ENCODE measurements around the gene GLRX5.

The GLRX5 gene

GRCh38 chr14:95548328-95548929 is 13.6 kb downstream of the GLRX5 start:
- Mint-ChIP-seq H3K27me3 (no peaks in the 10 kb centered on the region), H3K27ac (no peak overlapping the region), H3K36me3 (peaks cover 7% of the 10 kb centered on the region), H3K4me3 (no peak overlapping the region), H3K4me1 (peaks cover 9% of the 10 kb centered on the region), H3K9me3 (no peaks in the 10 kb centered on the region)

GRCh38 chr14:95549656-95550585 is 15.1 kb downstream of the GLRX5 start:
- Mint-ChIP-seq H3K9me3 (no peaks in the 10 kb centered on the region), H3K36me3 (peaks cover 7% of the 10 kb centered on the region), H3K4me3 (no peak overlapping the region), H3K27me3 (no peaks in the 10 kb centered on the region), H3K4me1 (peaks cover 9% of the 10 kb centered on the region), H3K27ac (no peak overlapping the region)

- H3K27me3 Mint-ChIP-seq, result no peaks in the 10 kb centered on the region
- no peaks in the 10 kb centered on the region for H3K4me1 Mint-ChIP-seq
- no peak overlapping the region for H3K4me3 Mint-ChIP-seq
- H3K36me3 Mint-ChIP-seq, result peaks cover 7% of the 10 kb centered on the region
- H3K9me3 Mint-ChIP-seq, result no peaks in the 10 kb centered on the region
- H3K27ac Mint-ChIP-seq, result no peak overlapping the region
Measured at GRCh38 chr14:95551435-95551834, 16.6 kb downstream of the GLRX5 start.

- no peaks in the 10 kb centered on the region for H3K27me3 Mint-ChIP-seq
- no peaks in the 10 kb centered on the region for H3K4me1 Mint-ChIP-seq
- no peak overlapping the region for H3K4me3 Mint-ChIP-seq
- H3K9me3 Mint-ChIP-seq, result no peaks in the 10 kb centered on the region
- no peak overlapping the region for H3K27ac Mint-ChIP-seq
- H3K36me3 Mint-ChIP-seq, result peaks cover 7% of the 10 kb centered on the region
Measured at GRCh38 chr14:95553141-95553540, 18.3 kb downstream of the GLRX5 start.

GRCh38 chr14:95555053-95555452 is 20.2 kb downstream of the GLRX5 start:
- Mint-ChIP-seq H3K9me3 (no peaks in the 10 kb centered on the region), H3K27me3 (no peaks in the 10 kb centered on the region), H3K4me1 (no peaks in the 10 kb centered on the region), H3K36me3 (peaks cover 2% of the 10 kb centered on the region), H3K27ac (no peak overlapping the region), H3K4me3 (no peak overlapping the region)

- H3K36me3 Mint-ChIP-seq, result no peaks in the 10 kb centered on the region
- H3K4me1 Mint-ChIP-seq, result peaks cover 5% of the 10 kb centered on the region
- H3K9me3 Mint-ChIP-seq, result no peaks in the 10 kb centered on the region
- H3K27me3 Mint-ChIP-seq, result peaks cover 4% of the 10 kb centered on the region
- no peak overlapping the region for H3K4me3 Mint-ChIP-seq
- H3K27ac Mint-ChIP-seq, result no peak overlapping the region
Measured at GRCh38 chr14:95557291-95557690, 22.4 kb downstream of the GLRX5 start.

- no peaks in the 10 kb centered on the region for H3K9me3 Mint-ChIP-seq
- H3K36me3 Mint-ChIP-seq, result no peaks in the 10 kb centered on the region
- H3K4me1 Mint-ChIP-seq, result peaks cover 5% of the 10 kb centered on the region
- peaks cover 6% of the 10 kb centered on the region for H3K27me3 Mint-ChIP-seq
- H3K27ac Mint-ChIP-seq, result no peak overlapping the region
- no peak overlapping the region for H3K4me3 Mint-ChIP-seq
Measured at GRCh38 chr14:95557832-95558231, 23.0 kb downstream of the GLRX5 start.

GRCh38 chr14:95559203-95559602 is 24.4 kb downstream of the GLRX5 start:
- H3K9me3 Mint-ChIP-seq, result no peaks in the 10 kb centered on the region
- H3K27me3 Mint-ChIP-seq, result peaks cover 6% of the 10 kb centered on the region
- H3K4me1 Mint-ChIP-seq, result peaks cover 5% of the 10 kb centered on the region
- H3K27ac Mint-ChIP-seq, result no peak overlapping the region
- no peaks in the 10 kb centered on the region for H3K36me3 Mint-ChIP-seq
- no peak overlapping the region for H3K4me3 Mint-ChIP-seq

GRCh38 chr14:95561001-95561412 is 26.2 kb downstream of the GLRX5 start:
- peaks cover 5% of the 10 kb centered on the region for H3K4me1 Mint-ChIP-seq
- peaks cover 6% of the 10 kb centered on the region for H3K27me3 Mint-ChIP-seq
- no peaks in the 10 kb centered on the region for H3K36me3 Mint-ChIP-seq
- H3K27ac Mint-ChIP-seq, result no peak overlapping the region
- no peak overlapping the region for H3K4me3 Mint-ChIP-seq
- H3K9me3 Mint-ChIP-seq, result no peaks in the 10 kb centered on the region

GRCh38 chr14:95562892-95563685 is 28.2 kb downstream of the GLRX5 start:
- Mint-ChIP-seq H3K4me3 (no peak overlapping the region), H3K9me3 (no peaks in the 10 kb centered on the region), H3K27me3 (peaks cover 6% of the 10 kb centered on the region), H3K4me1 (peaks cover 5% of the 10 kb centered on the region), H3K27ac (no peak overlapping the region), H3K36me3 (no peaks in the 10 kb centered on the region)

GRCh38 chr14:95564060-95564459 is 29.2 kb downstream of the GLRX5 start:
- Mint-ChIP-seq H3K4me1 (peaks cover 5% of the 10 kb centered on the region), H3K9me3 (no peaks in the 10 kb centered on the region), H3K36me3 (no peaks in the 10 kb centered on the region), H3K27me3 (peaks cover 6% of the 10 kb centered on the region), H3K27ac (no peak overlapping the region), H3K4me3 (no peak overlapping the region)

GRCh38 chr14:95569440-95569839 is 34.6 kb downstream of the GLRX5 start:
- H3K27me3 Mint-ChIP-seq, result peaks cover 3% of the 10 kb centered on the region
- H3K4me3 Mint-ChIP-seq, result no peak overlapping the region
- H3K27ac Mint-ChIP-seq, result no peak overlapping the region
- no peaks in the 10 kb centered on the region for H3K4me1 Mint-ChIP-seq
- no peaks in the 10 kb centered on the region for H3K9me3 Mint-ChIP-seq
- no peaks in the 10 kb centered on the region for H3K36me3 Mint-ChIP-seq

- Mint-ChIP-seq H3K36me3 (no peaks in the 10 kb centered on the region), H3K4me1 (no peaks in the 10 kb centered on the region), H3K4me3 (no peak overlapping the region), H3K27me3 (peaks cover 3% of the 10 kb centered on the region), H3K9me3 (no peaks in the 10 kb centered on the region), H3K27ac (no peak overlapping the region)
Measured at GRCh38 chr14:95573313-95573712, 38.5 kb downstream of the GLRX5 start.

- Mint-ChIP-seq H3K27ac (no peak overlapping the region), H3K9me3 (no peaks in the 10 kb centered on the region), H3K36me3 (no peaks in the 10 kb centered on the region)
Measured at GRCh38 chr14:95575840-95576473, 41.1 kb downstream of the GLRX5 start.

GRCh38 chr14:95577067-95577800 is 42.4 kb downstream of the GLRX5 start:
- Mint-ChIP-seq H3K4me3 (no peak overlapping the region), H3K27me3 (peaks cover 3% of the 10 kb centered on the region), H3K27ac (no peak overlapping the region), H3K4me1 (no peaks in the 10 kb centered on the region), H3K9me3 (no peaks in the 10 kb centered on the region), H3K36me3 (no peaks in the 10 kb centered on the region)

More at GRCh38 chr14:95575840-95576473, 41.1 kb downstream of the GLRX5 start:
- Mint-ChIP-seq H3K27me3 (peaks cover 3% of the 10 kb centered on the region), H3K4me1 (no peaks in the 10 kb centered on the region), H3K4me3 (no peak overlapping the region)

Measured in activated naive CD4-positive, alpha-beta T cell treated with anti-CD3 and anti-CD28 coated beads, Interleukin-2, amount 50 U/mL, for 24 hours (primary cell).